NCI-H82 treated with DMSO at 0.1 percent for 48 hours (cell line): ENCODE results near the gene DRD4.
A peak's percentile ranks its signal among the peaks of the same experiment; 100 is the strongest.

Experiments used
- DNase-seq: peaks from one replicate; lab custom pipeline; 2025; ENCODE audit not compliant: unreplicated experiment; lab: John Stamatoyannopoulos, UW

DRD4 gene

DNA sequence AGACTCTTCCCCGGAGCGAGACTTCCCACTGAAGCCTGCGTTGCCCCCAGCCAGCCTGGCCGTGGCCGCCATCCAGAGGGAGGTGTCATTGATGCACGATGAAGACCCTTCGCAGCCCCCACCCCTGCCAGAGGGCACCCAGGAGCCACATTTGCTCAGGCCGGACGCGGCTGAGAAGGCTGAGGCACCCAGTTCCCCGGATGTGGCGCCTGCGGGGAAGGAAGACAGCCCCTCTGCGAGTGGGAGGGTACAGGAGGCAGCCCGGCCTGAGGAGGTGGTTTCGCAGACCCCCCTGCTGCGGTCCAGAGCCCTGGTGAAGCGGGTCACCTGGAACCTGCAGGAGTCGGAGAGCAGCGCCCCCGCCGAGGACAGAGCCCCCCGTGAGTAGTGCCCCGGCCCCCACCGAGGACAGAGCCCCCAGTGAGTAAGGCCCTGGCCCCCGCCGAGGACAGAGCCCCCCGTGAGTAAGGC lies 27.7 kb upstream of the DRD4 start:
- no peak for DNase-seq

DNA sequence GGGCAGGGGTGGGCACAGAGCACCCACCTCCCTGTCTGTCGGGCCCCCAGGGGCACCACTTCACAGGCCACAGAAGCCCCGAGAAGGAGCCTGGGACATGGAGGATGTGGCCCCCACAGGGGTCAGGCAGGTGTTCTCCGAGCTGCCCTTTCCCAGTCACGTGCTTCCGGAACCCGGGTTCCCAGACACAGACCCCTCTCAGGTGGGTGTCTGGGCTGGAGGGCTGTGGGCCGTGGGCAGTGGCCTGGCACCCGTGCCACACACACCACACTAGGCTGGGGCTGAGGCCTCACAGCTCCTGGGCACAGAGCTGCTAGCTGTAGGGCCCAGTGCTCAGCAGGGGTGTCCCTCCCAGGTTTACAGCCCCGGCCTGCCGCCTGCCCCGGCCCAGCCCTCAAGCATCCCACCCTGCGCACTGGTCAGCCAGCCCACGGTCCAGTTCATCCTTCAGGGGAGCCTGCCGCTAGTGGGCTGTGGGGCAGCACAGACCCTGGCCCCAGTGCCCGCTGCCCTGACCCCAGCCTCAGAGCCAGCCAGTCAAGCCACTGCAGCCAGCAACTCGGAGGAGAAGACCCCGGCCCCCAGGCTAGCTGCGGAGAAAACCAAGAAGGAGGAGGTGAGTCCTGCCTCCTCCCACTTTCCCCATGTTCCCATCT lies 26.8 kb upstream of the DRD4 start:
- DNase-seq, result no peak

DNA sequence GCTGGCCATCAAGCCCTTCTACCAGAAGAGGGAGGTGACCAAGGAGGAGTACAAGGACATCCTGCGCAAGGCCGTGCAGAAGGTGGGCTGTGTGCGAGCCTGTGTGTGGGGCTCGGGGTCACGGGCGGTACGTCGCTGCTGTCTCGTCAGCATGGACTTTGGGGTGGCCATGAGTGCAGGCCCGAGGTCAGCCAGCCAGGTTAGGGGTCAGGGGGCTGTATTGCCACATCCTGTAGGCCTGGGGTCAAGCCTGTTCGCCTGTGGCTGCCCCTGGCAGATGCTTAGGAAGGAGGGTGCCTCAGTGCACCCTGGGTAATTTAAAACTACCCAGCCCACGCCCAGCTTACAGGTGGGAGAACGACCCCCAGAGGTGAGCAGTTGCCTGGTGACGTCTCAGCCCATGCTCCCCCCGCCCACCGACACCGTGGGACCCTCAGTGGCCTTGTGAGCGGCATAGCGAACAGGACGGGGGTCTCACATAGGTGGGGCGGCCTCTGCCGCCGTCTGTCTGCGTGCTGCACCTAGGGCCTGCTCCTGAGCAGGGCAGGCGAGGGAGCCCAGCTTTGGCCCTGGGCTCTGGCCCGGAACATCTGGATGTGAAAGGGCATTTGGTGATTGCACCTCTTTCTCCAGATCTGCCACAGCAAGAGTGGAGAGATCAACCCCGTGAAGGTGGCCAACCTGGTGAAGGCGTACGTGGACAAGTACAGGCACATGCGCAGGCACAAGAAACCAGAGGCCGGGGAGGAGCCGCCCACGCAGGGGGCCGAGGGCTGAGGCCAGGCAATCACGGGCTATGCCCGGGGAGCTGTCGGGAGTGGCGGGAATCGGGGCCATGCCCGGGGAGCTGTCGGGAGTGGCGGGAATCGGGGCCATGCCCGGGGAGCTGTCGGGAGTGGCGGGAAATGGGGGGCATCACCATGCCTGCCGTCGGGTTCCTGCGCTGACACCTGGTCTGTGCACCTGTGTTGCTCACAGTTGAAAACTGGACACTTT lies 25.8 kb upstream of the DRD4 start:
- DNase-seq, result no peak

DNA sequence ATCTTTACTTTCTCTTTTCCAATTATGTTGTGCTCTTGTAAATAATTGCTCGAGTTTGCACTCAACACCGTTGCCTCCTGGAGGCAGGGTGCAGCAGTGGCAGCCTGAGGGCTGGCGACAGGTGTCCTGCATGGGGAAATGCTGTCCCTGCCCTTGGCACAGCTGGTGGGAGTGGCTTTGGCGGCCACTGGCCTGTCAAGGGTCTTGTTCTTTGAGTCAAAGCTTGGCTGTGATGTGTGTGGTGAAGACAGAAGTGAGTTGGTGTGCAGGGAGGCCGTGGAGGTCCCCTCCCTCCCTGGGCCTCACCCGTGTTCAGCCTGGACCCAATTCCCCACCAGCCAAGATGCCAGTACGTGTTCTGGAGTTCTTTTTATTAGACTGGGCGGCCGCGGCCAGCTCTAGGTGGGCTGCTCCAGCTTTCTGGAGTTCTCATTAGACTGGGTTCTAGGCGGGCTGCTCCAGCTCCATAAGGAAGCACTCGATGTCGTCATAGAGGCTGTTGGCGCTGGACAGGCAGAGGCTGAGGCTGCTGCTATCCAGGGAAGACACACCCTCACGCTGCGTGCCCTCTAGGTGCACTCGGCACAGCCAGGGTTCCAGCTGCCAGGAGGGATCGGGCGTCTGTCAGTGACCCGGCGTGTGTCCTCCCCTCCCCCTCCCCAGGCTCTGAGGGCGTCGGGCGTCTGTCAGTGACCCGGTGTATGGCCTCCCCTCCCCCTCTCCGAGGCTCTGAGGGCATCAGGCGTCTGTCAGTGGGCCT lies 24.7 kb upstream of the DRD4 start:
- no peak for DNase-seq

DNA sequence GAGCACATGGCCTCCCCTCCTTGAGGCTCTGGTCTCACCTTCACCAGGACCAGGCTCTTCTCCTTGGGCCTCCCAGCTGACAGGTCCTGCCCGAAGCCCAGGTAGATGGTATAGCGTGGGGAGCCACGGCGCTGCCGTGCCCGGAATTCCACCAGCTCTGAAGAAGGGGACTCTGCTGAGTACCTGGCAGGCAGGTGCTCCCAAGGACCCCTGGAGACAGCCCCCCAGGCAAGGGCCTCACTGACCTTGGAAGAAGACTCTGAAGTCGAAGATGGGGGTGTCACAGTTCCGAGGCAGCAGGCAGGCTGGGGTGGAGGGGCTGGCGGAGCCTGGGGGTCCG lies 24.1 kb upstream of the DRD4 start:
- DNase-seq, result no peak

DNA sequence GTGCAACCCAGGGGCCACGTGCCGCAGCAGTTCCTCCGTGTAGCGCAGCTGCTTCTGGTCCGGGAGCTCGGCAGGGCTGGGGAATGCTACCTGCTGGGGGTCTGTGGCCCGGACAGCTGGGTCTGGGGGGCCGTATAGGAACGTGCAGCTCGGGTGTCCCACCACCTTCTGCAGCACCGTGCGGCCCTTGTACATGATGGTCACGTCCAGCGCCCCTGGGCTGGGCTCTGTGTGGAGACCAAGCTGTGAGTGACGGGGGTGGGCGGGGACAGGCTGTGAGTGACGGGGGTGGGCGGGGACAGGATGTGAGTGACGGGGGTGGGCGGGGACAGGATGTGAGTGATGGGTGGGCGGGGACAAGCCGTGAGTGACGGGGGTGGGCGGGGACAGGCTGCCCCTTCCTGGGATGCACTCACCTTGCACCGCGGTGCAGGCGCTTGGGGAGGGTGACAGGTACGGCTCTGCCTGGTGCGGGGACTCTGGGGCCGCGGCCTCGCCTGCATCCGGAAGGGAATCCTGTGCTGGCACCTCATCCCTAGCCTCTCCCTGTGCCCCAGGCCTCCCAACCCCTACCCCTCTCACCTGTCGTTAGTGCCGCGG lies 23.6 kb upstream of the DRD4 start:
- peak; percentile 1 for DNase-seq

DNA sequence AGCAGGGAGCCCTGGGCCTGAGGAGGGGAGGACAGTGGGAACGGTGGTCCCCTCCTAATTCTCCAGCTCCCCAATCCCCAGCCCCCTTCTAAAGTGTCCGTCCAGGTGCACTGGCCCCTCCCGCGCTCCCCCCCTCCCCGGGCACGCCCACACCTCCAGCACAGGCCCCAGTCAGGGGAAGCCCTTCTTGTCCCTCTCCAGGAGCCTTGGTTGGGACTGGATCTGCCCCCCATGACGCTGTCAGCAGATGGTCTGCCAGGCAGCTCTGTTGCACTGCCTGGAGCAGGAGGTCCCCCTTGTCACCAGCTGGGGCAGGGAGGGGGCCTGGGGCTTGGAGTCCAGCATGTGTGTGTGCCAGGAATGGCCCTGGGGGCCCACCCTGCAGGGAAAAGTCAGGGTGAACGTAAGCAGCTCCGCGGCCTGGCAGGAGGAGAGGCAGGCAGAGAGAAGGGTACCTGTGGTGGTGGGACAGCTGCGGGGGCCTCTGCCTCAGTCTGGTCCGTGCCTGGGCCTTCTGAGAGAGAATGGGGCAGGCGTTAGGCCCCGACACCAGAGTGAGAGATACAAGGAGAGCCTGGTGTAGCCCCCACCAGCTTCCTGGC lies 22.9 kb upstream of the DRD4 start:
- DNase-seq, result no peak

DNA sequence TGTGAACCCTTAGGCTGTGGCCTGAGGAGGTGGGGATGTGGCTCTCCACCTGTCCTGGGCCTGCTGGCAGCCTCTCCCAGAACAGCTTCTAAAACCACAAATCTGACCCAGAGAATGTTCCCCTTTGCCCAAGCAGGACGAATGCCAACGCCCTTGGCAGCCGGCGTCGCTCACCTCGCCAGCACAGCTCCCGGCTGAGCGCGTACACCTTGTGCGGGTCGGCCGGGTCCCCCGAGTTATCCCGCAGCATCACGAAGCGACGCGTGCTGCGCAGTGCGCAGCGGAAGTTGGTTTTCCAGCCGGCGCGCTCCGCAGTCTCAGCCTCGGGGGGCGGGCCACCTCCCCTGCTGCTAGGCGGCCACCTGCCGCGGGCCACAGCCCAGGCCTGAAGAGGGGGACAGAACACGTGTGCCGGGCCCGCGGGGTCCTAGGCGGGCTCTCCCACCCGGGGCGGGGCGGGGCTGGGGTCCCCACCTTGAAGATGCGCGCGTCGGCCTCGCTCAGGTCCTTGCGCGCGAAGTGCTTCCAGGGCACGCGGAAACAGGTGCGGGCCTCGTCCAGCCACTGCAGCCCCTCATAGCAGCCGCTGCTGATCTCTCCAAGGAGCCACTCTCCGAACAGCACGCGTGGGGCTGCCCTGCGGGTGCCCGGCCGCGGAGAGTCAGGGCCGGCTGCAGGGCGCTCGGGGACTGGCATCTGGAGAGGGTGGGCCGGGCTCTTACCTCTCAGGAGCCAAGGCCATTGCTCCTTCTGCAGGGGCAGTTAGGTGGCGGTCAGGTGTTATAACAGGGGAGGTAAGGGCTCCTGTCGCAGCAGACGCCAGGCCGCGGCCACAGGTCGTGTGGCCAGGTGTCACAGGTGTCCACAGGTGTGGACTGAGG lies 22.2 kb upstream of the DRD4 start:
- no peak for DNase-seq

DNA sequence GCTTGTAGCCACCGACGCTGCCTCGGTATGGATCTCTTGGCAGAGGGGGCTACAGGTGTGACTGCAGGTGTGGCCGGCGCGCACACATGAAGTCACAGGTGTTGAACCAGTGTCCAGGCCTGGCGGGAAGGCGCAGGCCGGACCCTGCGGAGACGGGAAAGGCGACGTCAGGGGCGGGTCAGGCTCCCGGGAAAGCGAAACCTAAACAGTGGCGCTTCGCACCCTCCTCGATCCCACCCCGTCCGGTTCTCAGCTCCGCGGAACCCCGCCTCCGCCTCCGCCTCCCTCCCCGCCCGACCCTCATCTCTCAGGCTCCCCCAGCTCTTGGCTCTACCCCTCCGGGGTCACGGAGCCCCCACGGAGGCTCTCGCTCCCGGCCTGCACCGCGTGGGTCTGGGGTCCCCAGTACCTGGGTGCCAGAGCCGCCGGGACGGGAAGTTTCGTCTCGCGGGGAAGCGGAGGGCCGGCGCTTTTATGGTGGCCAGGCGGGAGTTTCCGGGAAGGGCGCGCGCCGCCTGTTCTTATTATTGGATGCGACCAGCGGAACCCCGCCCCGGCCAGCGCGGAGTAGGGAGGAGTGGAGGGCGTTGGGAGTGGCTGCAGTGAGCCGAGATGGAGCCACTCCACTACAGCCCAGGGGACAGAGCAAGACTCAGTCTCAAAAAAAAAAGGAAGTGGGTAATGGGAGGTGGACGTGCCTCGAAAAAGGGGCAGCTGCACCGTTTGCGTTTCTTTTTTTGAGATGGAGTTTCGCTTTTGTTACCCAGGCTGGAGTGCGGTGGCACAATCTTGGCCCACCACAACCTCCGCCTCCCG lies 21.4 kb upstream of the DRD4 start, which contains the start of gene IRF7:
TSS of gene IRF7 (minus strand) at position 447 of the 816 bp plus-strand sequence. CDS start 586 bp downstream, outside the sequence.
- DNase-seq, result peak; percentile 5

DNA sequence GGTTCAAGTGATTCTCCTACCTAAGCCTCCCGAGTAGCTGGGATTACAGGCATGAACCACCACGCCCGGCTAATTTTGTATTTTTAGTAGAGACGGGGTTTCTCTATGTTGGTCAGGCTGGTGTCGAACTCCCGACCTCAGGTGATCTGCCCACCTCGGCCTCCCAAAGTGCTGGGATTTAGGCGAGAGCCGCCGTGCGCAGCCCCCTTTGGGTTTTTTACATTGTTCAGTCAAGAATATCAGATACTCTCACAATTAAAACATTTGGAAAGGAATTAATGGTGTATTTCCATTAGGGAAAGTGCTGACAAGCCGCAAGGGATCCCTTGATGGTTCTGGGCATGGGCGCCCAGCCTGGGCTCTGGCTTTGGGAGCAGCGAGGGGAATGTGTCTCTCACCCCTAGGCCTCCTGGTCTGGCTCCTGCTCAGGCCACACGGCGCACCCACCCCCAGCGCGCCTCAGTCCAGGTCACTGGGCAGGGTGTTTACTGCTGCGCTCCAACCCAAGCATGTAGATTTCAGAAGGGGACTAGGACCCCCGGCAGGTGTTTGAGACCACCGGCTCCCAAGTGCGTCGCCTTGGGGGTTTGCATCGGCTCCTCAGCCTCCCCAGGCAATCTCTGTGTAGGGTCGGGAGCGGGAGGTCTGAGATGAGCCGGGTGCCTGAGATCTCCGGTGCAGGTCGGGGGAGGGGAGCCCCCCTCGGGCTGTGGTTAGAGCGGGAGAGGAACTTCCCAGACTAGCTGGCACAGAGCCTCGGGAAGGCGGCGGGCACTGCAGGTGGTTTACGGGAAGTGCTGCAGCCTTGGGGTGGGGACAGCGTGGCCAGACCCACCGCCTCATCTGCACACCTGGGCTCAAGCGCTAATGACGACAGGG lies 20.5 kb upstream of the DRD4 start:
- no peak for DNase-seq

DNA sequence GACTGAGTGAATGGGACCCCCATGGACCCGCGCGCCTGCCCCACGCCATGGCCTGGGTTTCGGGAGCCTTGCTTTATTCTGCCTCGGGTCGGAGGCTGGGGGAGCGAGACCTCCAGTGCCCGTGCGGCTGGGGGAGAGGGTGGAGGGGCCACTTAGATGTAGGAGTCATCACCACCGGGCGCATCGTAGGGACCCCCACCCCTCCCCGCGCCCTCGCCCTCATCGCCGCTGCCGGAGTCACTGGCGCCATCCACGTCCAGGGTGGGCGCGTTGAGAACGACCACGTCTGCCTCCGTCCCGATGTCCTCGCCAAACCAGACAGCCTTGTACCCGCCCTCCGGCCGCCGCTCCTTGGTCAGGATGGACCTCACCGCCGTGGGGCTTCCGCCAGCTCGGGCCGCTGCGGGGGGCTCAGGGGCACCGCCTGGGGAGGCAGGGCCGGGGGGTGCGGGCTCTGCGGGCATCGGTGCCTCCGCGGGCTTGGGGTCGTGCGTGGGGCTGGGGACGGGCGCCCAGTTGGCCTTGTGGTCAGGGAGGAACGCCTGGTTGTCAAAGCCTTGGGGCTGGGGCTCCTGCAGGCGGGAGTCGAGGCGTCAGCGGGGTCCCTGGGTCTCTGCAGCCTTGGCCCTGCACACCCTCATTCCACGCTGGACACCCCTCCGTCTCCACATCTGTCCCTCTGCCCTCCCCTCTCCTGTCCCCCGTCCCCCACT lies 19.7 kb upstream of the DRD4 start:
- no peak for DNase-seq

DNA sequence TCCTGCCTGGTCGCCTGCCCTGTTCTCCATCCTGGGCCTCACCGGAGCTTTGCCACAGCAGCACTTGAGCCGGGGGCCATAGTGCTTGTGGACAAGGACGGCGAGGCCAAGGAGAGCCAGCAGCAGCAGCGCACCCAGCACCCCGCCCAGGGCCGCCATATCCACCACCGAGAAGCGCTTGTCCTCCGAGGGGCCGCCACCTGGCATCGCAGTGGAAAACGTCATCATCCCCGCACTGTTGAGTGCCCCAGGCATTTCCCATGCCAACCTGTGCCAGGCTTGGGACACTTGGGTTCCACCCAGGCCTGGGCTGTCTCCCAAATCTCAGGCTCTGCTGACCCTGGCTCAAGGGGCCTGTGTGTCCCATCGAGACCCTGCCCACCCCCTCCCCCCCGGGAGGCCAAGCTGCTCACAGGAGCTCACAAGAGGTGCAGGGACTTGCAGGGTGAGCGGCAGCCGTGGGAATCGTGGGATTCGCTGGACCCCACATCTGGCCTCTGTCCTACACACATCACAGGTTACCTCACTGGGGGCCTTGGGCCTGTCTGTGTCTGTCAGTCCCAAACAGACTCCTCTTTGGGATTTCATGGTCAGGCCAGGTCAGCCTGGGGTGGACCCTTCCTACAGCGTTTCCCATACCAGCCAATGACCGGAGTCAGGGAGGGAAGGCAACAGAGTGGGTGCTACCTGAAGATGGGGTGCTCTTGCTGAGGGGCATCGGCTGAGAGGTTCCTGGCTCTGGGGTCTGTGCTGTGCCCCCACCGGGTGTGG lies 19.0 kb upstream of the DRD4 start:
- no peak for DNase-seq

DNA sequence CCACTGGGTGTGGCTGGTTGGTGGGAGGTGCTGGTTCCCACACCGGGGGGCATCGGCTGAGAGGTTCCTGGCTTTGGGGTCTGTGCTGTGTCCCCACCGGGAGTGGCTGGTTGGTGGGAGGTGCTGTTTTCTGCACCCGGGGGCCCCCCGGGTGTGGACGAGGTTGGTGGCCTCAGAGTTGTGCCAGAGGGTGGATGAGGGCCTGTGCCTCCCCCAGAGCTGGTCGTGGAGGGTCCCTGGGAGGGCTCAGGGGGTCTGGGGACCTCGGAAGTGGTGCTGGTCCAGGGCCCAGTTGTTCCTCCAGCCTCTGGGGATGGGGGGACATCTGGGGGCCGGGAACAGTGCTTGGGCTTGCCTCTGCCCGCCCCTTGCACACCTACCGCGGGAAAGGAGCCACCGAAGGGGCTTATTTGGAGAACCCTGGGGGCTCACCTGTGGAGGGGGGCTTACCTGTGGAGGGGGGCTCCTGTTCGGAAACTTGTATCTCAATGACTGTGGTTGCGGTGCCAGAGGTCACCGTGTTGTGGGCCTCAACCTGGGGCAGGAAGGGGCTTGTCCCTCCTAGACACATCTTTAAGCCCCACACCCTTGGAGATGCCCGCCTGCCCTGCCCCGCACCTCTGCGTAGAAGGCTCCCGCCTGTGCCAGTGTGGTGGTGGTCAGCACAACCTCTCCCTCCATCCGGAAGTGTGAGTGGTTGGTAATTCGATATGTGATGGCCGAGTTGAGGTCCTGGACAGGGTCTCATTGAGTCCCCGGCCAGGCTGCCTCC lies 18.0 kb upstream of the DRD4 start:
- no peak for DNase-seq

DNA sequence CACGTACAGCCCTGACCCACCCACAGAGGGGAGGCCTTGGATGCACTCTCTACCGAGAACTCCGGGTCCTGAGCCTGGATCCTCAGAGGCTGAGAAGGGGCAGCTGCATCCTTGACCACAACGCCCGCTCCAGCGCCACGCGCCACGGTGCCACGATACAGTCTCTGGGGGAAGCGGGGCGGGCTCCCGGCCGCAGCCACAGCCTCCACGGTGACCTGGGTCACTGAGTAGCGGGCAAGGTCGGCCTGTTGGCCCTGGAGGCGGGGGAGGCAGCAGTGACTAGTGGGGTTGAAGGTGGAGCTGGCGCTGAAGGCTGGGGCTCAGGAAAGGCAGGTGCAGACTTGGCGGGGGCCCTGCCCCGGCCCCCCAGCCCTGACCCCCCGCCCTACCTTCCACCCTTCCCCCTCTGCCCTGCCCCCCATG lies 17.4 kb upstream of the DRD4 start:
- no peak for DNase-seq

DNA sequence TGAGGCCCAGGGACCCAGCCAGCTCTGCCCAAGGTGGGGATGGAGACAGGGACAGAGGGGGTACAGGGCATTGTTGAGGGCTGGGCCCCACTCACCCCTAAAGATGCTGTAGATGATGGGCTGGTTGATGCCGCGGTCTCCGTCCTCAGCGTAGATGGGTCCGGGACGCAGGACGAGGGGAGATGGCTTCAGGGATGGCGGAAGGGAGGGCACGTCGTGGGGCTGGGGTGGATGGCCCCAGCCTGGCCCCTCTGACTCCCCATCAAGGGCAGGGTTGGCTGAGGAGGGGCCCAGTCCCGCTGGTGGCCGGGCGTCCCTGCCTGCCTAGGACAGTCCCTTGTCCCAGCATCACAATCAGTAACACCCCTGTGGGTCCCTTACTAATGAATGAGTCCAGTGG lies 16.9 kb upstream of the DRD4 start:
- no peak for DNase-seq
